Measurements from ENCODE around the gene BCL7B.
A peak's percentile ranks its signal among the peaks of the same experiment; 100 is the strongest.

BCL7B gene

GRCh38 chr7:73522105-73522872, 35.2 kb downstream of the BCL7B start, which contains the start of gene BAZ1B:
Gene BAZ1B (minus strand): TSS chr7:73522293. CDS start chr7:73521933, 360 bp downstream.
- Histone ChIP-seq H3K9ac (ENCODE audit: low read length) (peak within 1 kb of the TSS; percentile 94), H3K27me3 (ENCODE audit: low read depth, low read length) (no peaks in the 10 kb centered on the region), H3K4me3 (ENCODE audit: low read length) (peak within 1 kb of the TSS; percentile 90), H2AFZ (ENCODE audit: low read depth, low read length) (peak within 1 kb of the TSS; percentile 20; the same call in 1 of the 2 replicates), H3K9me3 (ENCODE audit: insufficient read depth, low read length) (no peaks in the 10 kb centered on the region), H3K27ac (ENCODE audit: low read length) (peak within 1 kb of the TSS; percentile 80), H3K4me1 (ENCODE audit: low read length) (peaks cover 42% of the 10 kb centered on the region), H3K4me2 (ENCODE audit: low read length) (peak within 1 kb of the TSS; percentile 96), H3K79me2 (ENCODE audit: low read length) (peaks cover 52% of the 10 kb centered on the region), H3K36me3 (replicated peaks; ENCODE audit: low read depth, low read length) (peaks cover 25% of the 10 kb centered on the region), H4K20me1 (ENCODE audit: insufficient read depth, low read length) (peaks cover 29% of the 10 kb centered on the region)
- TF ChIP-seq, protein P1, sequence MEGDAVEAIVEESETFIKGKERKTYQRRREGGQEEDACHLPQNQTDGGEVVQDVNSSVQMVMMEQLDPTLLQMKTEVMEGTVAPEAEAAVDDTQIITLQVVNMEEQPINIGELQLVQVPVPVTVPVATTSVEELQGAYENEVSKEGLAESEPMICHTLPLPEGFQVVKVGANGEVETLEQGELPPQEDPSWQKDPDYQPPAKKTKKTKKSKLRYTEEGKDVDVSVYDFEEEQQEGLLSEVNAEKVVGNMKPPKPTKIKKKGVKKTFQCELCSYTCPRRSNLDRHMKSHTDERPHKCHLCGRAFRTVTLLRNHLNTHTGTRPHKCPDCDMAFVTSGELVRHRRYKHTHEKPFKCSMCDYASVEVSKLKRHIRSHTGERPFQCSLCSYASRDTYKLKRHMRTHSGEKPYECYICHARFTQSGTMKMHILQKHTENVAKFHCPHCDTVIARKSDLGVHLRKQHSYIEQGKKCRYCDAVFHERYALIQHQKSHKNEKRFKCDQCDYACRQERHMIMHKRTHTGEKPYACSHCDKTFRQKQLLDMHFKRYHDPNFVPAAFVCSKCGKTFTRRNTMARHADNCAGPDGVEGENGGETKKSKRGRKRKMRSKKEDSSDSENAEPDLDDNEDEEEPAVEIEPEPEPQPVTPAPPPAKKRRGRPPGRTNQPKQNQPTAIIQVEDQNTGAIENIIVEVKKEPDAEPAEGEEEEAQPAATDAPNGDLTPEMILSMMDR (IDR thresholded peaks at IDR 0.05; ENCODE audit: low read depth, low read length): no peak
- TF ChIP-seq EZH2phosphoT487 (IDR thresholded peaks at IDR 0.05; ENCODE audit: low read depth): no peak

- Histone ChIP-seq H3K4me3 (ENCODE audit: low read length) (peak overlapping the region; percentile 90), H3K4me1 (ENCODE audit: low read length) (peaks cover 37% of the 10 kb centered on the region), H3K27me3 (ENCODE audit: low read depth, low read length) (no peaks in the 10 kb centered on the region), H3K36me3 (replicated peaks; ENCODE audit: low read depth, low read length) (peaks cover 28% of the 10 kb centered on the region), H3K27ac (ENCODE audit: low read length) (peak overlapping the region; percentile 80), H3K9ac (ENCODE audit: low read length) (peak overlapping the region; percentile 94), H2AFZ (ENCODE audit: low read depth, low read length) (no peak overlapping the region; the same call in 1 of the 2 replicates), H3K4me2 (ENCODE audit: low read length) (peak overlapping the region; percentile 96), H4K20me1 (ENCODE audit: insufficient read depth, low read length) (peaks cover 32% of the 10 kb centered on the region), H3K9me3 (ENCODE audit: insufficient read depth, low read length) (no peaks in the 10 kb centered on the region), H3K79me2 (ENCODE audit: low read length) (peaks cover 58% of the 10 kb centered on the region)
- TF ChIP-seq EZH2phosphoT487 (IDR thresholded peaks at IDR 0.05; ENCODE audit: low read depth): no peak
- TF ChIP-seq, protein P1 (IDR thresholded peaks at IDR 0.05; ENCODE audit: low read depth, low read length): no peak
These were observed 35.8 kb downstream of the BCL7B start for GRCh38 chr7:73521636-73522104.

DNA sequence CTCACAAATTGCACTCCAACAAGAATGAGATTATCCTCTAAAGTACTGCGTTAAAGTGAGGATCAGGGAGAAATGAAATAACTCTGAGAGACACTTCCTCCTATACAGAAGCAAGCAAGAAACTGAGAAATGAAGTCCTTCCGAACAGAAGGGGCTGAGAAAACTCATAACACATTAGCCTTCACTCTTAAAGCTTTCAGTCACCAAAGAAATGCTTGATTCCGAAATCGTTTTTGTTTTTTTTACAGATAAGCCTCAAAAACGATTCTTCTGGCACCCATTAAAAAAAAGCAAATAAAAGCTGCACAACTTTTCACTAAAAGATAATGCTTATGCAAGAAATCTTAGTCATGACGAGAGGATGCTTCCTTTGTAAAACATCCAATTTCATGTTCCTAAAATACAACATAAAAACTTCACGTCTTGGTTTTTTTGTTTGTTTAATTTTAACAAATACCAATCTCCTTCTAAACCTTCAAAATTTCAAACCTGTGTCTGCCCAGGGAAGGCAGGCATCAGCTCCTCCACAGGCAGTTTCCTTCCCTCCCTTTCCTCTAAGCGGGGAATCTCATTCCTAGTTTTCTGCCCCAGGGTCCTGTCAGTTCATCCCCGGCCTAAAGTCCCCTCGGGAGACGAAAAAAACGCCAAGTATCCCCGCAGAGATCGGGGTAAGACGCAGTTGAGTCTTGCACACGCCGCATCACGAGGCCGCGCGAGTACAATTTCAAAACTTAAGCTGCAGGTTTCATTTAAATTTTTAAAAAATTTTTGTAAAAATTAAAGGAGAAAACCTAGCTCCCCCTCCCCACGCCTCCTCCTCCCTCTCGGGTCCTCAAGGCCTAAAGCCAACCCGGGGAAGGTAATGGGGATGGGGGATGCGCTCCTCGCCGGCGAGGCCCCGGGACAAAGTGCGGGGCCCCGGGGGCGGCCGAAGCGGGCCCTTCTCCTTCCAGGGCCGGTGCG, 36.5 kb downstream of the BCL7B start:
- TF ChIP-seq, protein P1 (IDR thresholded peaks at IDR 0.05; ENCODE audit: low read depth, low read length): no peak
- H3K9me3 ChIP-seq (ENCODE audit: insufficient read depth, low read length): no peaks in the 10 kb centered on the region
- H3K27ac ChIP-seq (ENCODE audit: low read length): peak overlapping the region; percentile 80
- H3K4me2 ChIP-seq (ENCODE audit: low read length): peak overlapping the region; percentile 96
- peaks cover 31% of the 10 kb centered on the region for H3K36me3 ChIP-seq (replicated peaks; ENCODE audit: low read depth, low read length)
- peaks cover 65% of the 10 kb centered on the region for H3K79me2 ChIP-seq (ENCODE audit: low read length)
- peak overlapping the region; percentile 94 for H3K9ac ChIP-seq (ENCODE audit: low read length)
- peaks cover 37% of the 10 kb centered on the region for H3K4me1 ChIP-seq (ENCODE audit: low read length)
- H3K4me3 ChIP-seq (ENCODE audit: low read length): peak overlapping the region; percentile 90
- H4K20me1 ChIP-seq (ENCODE audit: insufficient read depth, low read length): peaks cover 32% of the 10 kb centered on the region
- no peak overlapping the region for H2AFZ ChIP-seq (ENCODE audit: low read depth, low read length)
- no peaks in the 10 kb centered on the region for H3K27me3 ChIP-seq (ENCODE audit: low read depth, low read length)

Data from OCI-LY3 (cell line).